CD4-positive, alpha-beta T cell treated with Interleukin-21 for 1 hour (primary cell): Measurements from ENCODE around the gene CMPK2.

Experiments
- DNase-seq: peaks from one replicate; pipeline ENCODE4 v3.0.0-alpha.2; 2020

The CMPK2 gene

DNA sequence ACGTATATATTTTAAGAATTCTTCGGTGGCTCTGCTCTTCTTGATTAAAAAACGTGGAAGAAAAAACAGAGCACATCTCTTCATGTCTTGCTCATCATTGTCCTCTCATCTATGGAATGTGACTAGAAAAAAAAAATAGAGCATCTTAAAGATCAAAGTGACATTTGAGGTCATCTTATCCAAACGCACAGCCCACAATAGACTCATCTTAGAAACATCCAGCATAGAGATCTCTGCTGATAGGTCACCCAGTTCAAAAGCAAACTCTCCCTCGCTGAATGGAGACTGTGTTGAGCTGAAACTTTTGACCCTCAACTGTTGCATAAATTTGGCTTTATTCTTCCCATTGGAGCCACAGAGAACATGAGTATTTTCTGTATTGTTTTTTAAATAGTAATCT is 65.2 kb downstream of the CMPK2 start:
- no peak for DNase-seq
